Measurements from ENCODE around the gene CNGA1.
"Not testable (repeated sequence)": the region's sequence is repeated elsewhere in the genome, so short reads cannot be mapped to it uniquely, and the experiment has no call there.

The CNGA1 gene

GRCh38 chr4:48028696-48029095, 12.2 kb upstream of the CNGA1 start:
- DNase-seq: no peak

- DNase-seq: no peak
These were observed 11.2 kb upstream of the CNGA1 start for GRCh38 chr4:48027653-48028052.

- DNase-seq: no peak
These were observed 8.5 kb upstream of the CNGA1 start for GRCh38 chr4:48025005-48025404.

- DNase-seq: no peak
These were observed 8.0 kb upstream of the CNGA1 start for GRCh38 chr4:48024522-48024921.

GRCh38 chr4:48022192-48022799, 5.8 kb upstream of the CNGA1 start:
- no peak for DNase-seq

- no peak for DNase-seq
These were observed 4.6 kb upstream of the CNGA1 start for GRCh38 chr4:48021100-48021499.

GRCh38 chr4:48018112-48018511, 1.6 kb upstream of the CNGA1 start:
- DNase-seq: no peak

- no peak for DNase-seq
These were observed 659 bp upstream of the CNGA1 start for GRCh38 chr4:48017108-48017571.

- no peak for DNase-seq
These were observed 803 bp downstream of the CNGA1 start for GRCh38 chr4:48015678-48016077.

- no peak for DNase-seq
These were observed 1.3 kb downstream of the CNGA1 start for GRCh38 chr4:48015216-48015615.

GRCh38 chr4:48012824-48013223, 3.7 kb downstream of the CNGA1 start:
- DNase-seq: no peak

- no peak for DNase-seq
These were observed 4.8 kb downstream of the CNGA1 start for GRCh38 chr4:48011722-48012121.

GRCh38 chr4:48010906-48011305, 5.6 kb downstream of the CNGA1 start:
- not testable (repeated sequence) for DNase-seq

GRCh38 chr4:48008021-48008596, 8.4 kb downstream of the CNGA1 start:
- DNase-seq: no peak

- DNase-seq: no peak
These were observed 10.7 kb downstream of the CNGA1 start for GRCh38 chr4:48005781-48006180.

GRCh38 chr4:48003568-48003967, 12.9 kb downstream of the CNGA1 start:
- DNase-seq: peak; percentile 25

GRCh38 chr4:48002267-48002666, 14.2 kb downstream of the CNGA1 start:
- DNase-seq: no peak

- DNase-seq: no peak
These were observed 20.5 kb downstream of the CNGA1 start for GRCh38 chr4:47996021-47996420.

GRCh38 chr4:47992475-47992874, 24.0 kb downstream of the CNGA1 start:
- not testable (repeated sequence) for DNase-seq

- DNase-seq: no peak
These were observed 26.3 kb downstream of the CNGA1 start for GRCh38 chr4:47990145-47990544.

GRCh38 chr4:47974566-47974965, 41.9 kb downstream of the CNGA1 start:
- DNase-seq: no peak

GRCh38 chr4:47972721-47973120, 43.8 kb downstream of the CNGA1 start:
- no peak for DNase-seq

- no peak for DNase-seq
These were observed 44.3 kb downstream of the CNGA1 start for GRCh38 chr4:47972181-47972580.

GRCh38 chr4:47968847-47969246, 47.6 kb downstream of the CNGA1 start:
- no peak for DNase-seq

GRCh38 chr4:47954677-47955076, 61.8 kb downstream of the CNGA1 start:
- no peak for DNase-seq
